ENCODE data around the gene KRTAP12-3.
A peak's percentile ranks its signal among the peaks of the same experiment; 100 is the strongest.
"Not testable (repeated sequence)": the region's sequence is repeated elsewhere in the genome, so short reads cannot be mapped to it uniquely, and the experiment has no call there.

The KRTAP12-3 gene

DNA sequence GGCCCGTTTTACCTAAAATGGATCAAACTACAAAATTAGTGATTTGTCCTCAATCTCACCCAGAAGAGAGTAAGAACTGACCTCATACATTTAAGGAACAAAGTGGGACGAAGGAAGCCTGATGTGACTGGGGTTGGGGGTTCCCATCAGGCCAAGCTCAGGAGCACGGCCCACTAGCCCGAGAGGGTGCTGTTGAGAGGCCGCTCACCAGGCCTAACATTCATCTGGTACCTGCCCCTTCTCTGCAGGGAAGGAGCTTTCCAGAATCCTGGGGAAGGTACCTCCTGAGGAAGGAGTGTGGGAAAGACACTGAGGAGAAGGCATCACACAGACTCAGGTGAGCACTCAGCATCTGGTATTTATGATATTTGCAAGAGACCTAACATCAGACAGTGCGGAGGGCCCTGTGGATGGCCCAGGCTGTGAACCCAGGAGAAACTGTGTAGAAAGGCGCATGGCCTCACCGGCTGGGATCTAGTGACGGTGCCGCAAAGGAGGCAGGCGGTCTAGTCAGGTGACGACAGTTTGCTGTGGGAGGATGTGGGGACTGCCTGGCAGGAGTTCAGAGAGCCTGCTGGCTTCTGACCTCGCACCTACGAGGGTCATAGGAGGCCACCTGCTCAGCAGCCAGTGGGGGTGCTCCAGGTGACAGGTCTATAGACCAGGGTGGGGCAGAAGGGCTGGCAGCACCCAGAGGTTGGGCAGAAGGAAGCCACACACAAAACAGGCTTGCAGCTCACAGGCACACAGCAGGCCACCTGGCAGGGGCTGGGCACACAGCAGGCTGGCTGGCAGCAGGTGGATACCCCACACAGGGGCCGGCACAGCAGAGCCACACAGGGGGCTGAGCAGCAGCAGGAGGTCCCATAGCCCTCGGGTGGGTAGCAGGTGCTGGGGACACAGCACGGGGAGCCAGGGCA lies 3.8 kb upstream of the KRTAP12-3 start:
- DNase-seq = peak; percentile 16

DNA sequence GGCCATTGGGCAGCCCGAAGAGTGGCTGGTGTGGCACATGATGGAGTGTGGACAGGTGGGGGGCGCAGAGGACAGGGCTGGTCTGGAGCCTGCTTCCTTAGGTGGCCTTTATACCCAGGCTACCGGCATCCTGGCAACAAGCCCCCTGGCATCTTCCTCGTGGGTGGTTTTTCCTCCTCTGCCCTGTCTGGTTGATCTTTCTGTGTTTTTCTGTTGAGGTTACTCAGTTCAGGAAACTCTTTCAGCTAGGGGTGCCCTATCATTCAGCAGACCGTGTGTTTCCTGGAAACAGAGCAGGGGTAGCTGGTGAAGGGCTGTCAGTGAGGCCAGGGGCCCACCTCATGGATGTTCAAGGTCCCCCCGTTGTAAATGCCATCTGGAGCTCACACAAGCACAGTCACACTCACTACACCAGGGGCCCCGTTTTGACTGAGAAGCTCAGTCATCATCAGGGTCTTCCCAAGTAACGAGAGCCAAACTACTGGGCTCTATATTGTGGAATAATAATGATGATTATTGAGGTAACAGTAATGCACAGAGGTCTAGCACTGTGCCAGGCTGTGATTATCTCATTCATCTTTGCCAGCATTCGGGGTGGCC lies 3.1 kb upstream of the KRTAP12-3 start, which contains the start of gene KRTAP12-4:
KRTAP12-4 (minus strand) TSS at position 84 of the 600 bp plus-strand sequence; CDS start at position 39, 45 bp downstream.
- DNase-seq = no peak

- no peak for DNase-seq
Observed at GRCh38 chr21:44656868-44657267, 864 bp upstream of the KRTAP12-3 start.

DNA sequence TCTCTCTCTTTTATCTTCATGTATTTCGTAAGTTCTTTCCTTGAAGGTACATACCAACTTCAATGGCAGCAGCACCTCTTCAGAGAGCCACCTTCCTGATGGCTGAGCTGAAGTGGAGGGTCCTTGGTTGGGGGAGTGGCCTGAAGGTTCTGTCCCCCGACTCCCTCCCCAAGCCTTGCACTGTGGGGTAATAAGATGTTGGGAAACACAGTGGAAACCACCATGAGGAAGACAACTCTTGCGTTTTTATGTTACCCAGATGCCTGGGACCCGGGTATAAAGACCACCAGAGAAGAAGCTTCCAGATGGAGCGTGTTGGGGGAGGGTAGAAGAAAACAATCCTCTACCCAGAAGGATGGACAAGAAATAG lies 794 bp downstream of the KRTAP12-3 start:
- no peak for DNase-seq

DNA sequence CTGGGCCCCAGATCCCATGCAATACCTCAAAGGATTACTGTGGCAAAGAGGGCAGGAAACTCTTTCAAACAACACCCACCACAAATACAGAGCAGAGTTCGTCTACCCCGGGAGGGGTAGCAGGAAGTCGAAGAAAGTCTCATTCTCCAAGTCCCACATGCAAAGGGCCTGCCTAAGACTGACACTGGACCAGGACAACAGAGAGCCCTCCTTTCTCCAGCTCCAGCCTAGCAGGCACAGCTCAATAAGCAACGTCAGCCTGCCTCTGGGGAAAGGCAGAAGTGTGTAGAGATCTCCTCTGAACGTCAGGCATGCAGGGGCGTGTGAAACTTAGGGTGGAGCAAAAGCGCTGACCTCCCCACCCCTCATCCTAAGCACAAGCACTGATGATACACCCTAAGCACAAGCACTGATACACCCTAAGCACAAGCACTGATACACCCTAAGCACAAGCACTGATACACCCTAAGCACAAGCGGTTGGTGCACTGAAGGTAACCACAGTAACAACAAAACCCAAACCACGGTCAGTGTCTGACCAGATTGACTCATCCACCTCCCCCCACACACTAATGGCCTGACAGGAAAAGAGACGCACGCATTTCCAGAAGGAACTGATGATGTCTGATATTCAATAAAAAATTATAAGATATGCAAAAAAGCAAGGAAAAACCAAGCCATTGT lies 1.3 kb downstream of the KRTAP12-3 start:
- no peak for DNase-seq

GRCh38 chr21:44661567-44661966 lies 3.8 kb downstream of the KRTAP12-3 start:
- DNase-seq = not testable (repeated sequence)

DNA sequence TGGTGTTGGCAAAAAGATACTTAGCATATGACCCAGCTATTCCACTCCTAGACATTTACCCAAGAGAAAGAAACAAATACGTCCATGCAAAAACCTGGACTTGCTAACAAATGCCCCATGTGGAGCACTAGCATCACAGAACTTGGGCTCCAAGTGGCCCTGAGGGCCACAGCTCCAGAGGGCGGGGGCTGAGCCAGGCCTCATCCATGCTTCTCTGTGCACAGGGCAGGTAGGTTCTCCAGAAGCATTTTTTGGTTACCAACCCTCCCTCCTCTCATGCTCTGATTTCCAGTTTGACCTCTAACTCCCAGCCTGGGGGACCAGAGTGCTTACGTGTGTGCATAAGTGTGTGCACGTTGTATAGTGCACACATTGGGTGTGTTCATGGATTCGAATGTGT lies 7.0 kb downstream of the KRTAP12-3 start:
- DNase-seq = no peak

- no peak for DNase-seq
Observed at GRCh38 chr21:44666401-44667320, 8.9 kb downstream of the KRTAP12-3 start, which contains the start of gene KRTAP12-2. KRTAP12-2 (minus strand) TSS chr21:44666927; CDS start chr21:44666886, 41 bp downstream.

- DNase-seq = no peak
Observed at GRCh38 chr21:44667612-44668011, 9.9 kb downstream of the KRTAP12-3 start.

DNA sequence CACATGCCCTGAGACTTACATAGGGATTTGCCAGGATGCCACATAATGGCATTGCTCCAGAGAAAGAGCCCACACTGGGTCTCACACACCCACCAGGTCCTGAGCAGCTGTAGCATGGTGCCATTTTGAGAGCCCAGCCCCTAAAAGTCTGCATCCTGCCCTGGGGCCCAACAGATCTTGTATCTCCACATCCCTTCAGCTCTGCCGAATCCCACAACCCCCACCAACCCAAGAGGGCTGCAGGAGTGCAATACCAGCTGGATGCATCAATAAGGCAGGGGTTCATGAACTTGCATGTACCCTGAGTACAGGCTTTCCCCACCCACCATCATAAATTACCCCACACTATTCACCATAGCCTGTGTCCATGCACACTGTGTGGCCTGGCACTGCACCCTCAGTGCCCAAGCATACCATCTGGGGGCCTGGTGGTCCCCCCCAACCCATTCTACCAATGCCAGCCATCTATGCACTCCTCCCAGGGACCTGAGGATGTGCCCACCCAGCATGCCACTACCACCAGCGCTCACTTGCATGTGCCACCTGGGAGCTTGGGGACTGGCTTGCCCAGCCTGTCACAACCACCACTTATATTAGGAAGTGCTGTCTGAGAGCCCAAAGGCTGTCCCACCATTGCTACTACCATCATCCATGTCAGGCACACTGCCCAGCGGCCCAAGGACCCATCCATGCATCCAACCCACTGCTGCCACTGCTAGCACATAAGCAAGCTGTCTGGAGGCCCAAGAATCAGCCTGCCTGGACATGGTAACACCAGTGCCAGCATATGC lies 13.1 kb downstream of the KRTAP12-3 start:
- no peak for DNase-seq

DNA sequence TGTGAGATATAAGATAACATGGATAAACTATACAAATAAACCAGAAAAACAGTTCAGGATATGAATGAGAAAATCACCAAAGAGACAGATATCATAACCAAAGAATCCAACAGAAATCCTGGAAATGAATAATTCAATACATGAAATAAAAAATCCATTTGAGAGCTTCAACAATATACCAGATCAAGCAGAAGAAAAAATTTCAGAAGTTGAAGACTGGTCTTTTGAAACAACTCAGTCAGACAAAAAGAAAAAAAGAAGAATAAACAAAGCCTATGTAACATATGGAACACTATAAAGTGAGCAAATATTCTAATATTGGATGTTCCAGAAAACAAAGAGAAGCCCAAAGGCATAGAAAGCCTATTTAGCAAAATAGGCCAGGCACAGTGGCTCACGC lies 14.2 kb downstream of the KRTAP12-3 start:
- DNase-seq = no peak

GRCh38 chr21:44677881-44678280 lies 20.1 kb downstream of the KRTAP12-3 start:
- no peak for DNase-seq

DNA sequence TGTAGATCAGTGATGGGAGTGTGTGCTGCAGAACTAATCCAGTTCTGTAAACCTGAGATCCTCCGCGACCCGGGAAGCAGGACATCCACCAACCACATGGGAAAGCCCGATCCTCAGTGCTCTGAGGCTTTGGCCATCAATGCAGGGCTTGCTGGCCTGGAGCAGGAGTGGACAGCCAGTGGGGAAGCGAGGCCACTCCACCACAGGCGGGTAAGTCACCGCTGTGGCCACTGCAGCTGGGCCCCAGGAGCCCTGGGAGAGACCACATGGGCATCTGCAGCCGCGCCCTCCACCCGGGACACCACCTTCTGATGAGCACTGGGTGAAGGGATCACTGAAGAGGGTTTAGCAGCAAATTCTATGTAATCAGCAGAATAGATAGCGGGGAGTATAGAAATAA lies 23.4 kb downstream of the KRTAP12-3 start:
- DNase-seq = no peak

GRCh38 chr21:44681861-44682579 lies 24.3 kb downstream of the KRTAP12-3 start, which contains the start of gene KRTAP12-1:
KRTAP12-1 (minus strand) TSS chr21:44682163; CDS start chr21:44682123, 40 bp downstream.
- DNase-seq = no peak

DNA sequence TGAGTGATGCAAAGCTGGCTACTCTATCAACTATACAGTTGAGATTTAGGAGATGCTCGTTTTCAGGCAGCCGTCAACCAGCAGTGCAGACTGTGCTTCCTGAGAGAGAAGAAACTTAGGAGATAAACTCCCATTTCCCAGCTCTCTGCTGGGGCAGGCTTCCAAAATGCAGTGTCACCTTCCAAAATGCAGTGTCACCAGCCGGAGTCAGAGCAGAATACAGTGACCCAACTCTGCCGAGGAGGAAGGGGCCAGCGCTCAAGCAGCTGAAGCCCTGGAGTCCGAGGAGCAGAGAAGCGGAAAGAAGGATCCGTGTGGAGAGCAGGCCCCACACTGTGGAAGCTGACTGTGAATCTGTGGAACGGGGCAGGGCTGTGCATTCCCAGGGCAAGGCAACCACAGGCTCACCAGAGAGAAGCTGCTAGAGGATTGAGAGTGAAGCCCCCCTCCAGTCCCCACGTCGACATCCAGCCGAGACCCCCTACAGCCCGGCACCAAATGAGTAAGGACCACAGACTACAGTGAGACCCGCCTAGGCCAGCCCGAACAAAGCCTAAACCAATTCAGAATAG lies 24.9 kb downstream of the KRTAP12-3 start:
- no peak for DNase-seq

DNA sequence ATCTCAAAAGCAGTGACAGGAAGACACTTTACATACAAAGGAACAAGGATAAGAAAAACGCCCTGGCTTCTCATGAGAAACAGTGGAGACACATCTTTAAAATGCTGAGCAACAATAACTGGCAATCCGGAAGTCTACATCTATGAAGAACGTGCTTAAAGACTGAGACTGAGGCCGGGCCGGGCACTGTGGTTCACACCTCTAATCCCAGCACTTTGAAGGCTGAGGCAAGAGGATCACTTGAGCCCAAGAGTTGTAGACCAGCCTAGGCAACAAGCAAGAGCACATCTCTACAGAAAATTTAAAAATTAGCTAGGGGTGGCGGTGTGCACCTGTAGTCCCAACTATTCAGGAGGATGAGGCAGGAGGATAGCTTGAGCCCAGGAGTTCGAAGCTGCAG lies 26.3 kb downstream of the KRTAP12-3 start:
- no peak for DNase-seq

DNA sequence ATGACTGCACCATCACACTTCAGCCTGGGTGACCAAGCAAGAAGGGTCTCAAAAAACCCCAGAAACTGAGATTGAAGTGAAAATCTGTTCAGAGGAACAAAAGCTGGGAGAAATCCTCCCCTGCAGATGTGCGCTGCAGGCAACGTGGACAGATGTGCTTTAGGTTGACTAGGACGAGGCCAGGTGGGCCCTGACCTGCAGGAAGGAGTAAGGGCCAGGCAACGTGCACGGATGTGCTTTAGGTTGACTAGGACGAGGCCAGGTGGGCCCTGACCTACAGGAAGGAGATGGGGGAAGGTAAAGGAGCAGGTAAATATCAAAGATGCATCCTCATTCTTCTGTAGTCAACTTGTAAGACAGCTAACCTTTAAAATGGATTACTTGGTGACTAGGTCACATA lies 26.8 kb downstream of the KRTAP12-3 start:
- DNase-seq = no peak

DNA sequence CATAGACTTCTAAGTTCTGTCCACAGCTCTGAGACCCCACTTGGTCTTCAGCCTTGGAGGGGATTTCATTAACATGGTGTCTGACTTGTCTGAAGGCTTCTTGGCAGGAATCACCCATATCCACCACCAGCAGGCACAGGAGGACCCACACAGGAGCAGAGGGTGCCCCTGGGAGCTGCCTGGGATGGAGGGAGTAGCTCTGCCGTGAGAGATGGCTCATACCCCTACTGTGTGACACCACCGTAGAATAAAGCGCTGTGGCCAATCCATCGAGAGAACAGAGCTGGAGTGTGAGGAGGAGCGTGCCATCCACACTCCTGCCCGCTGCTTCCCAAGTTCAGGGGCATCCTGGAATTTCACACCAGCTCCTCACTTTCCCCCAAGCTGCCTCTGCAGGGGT lies 27.3 kb downstream of the KRTAP12-3 start:
- not testable (repeated sequence) for DNase-seq

DNA sequence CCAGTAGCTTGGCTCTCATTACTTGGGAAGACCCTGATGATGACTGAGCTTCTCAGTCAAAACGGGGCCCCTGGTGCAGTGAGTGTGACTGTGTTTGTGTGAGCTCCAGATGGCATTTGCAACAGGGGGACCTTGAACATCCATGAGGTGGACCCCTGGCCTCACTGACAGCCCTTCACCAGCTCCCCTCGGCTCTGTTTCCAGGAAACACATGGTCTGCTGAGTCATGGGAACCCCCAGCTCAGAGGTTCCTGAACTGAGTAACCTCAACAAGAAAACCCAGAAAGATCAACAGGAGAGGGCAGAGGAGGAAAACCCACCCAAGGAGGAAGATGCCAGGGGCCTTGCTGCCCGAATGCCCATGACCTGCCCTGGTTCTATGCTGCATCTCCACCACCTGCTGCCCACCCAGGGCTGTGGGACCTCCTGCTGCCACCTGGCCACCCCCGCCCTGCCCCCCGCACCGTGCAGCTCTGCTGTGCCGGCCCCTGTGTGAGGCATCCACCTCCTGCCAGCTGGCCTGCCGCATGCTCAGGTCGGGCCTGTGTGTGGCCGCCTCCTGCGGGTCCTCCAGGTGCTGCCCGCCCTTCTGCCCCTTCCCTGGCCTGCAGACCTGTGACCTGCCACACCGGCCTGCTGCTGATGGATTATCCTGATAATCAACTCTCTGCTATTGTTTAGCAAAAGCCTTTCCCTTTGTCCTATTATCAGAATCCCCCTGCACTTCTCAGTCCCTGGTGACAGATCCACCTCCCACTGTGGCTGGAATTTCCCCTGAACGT lies 28.5 kb downstream of the KRTAP12-3 start:
- DNase-seq = no peak
